OCI-LY7 (cell line): ENCODE results near the gene NRG2. TPM values are rescaled to one million over a fixed set of nuclear protein-coding genes. Genes with fewer than 3 reads are reported as not detected.

Experiments used
- BruUV-seq: library from RNA; stranded (reverse); fragments of 400-500 nt; replicated peaks from 2 replicates; lab custom pipeline; 2021; lab: Mats Ljungman, UMichigan
- CTCF ChIA-PET: fragments of 300-600 bp; sonication (Branson Sonifier 250); formaldehyde crosslinking; loops from one replicate; lab custom pipeline; 2022; ENCODE audit warnings: antibody characterized with exemption; ENCODE audit not compliant: unreplicated experiment; lab: Charles Lee
- POLR2A ChIA-PET: fragments of 300-600 bp; sonication (Branson Sonifier 250); formaldehyde crosslinking; loops from one replicate; lab custom pipeline; 2022; ENCODE audit warnings: antibody characterized with exemption; lab: Charles Lee
- DNase-seq: peaks from one replicate; pipeline ENCODE4 v3.0.0-alpha.2; 2015; ENCODE audit warnings: low spot score
- H2AFZ ChIP-seq: fragments of 200-600 bp; sonication (generic), shearing (Covaris generic); 2 replicates; pipeline ENCODE4 v1.6.1; 2014; ENCODE audit warnings: mild to moderate bottlenecking, antibody characterized with exemption, low read length, moderate library complexity
- H3K27ac ChIP-seq: fragments of 200-600 bp; sonication (generic); 2 replicates; pipeline ENCODE4 v1.5.1; 2014; ENCODE audit warnings: mixed run types, low read depth, mild to moderate bottlenecking, moderate library complexity, low read length, inconsistent platforms; ENCODE audit not compliant: poor library complexity, severe bottlenecking
- H3K36me3 ChIP-seq: fragments of 200-600 bp; sonication (generic); 2 replicates; pipeline ENCODE4 v1.6.1; 2014; ENCODE audit warnings: mild to moderate bottlenecking, antibody characterized with exemption, low read length, moderate library complexity, mixed read lengths; ENCODE audit not compliant: insufficient read depth
- H3K4me1 ChIP-seq: fragments of 200-600 bp; sonication (generic); 2 replicates; pipeline ENCODE4 v1.5.1; 2014; ENCODE audit warnings: mild to moderate bottlenecking, low read length; ENCODE audit not compliant: insufficient read depth, poor library complexity, severe bottlenecking
- H3K4me2 ChIP-seq: fragments of 200-600 bp; sonication (generic); 2 replicates; pipeline ENCODE4 v1.6.1; 2014; ENCODE audit warnings: mild to moderate bottlenecking, low read length
- H3K4me3 ChIP-seq: fragments of 200-600 bp; sonication (generic); 2 replicates; pipeline ENCODE4 v1.5.1; 2014; ENCODE audit warnings: mild to moderate bottlenecking, low read depth, low read length; ENCODE audit not compliant: poor library complexity, severe bottlenecking
- H3K79me2 ChIP-seq: fragments of 200-600 bp; sonication (generic); 2 replicates; pipeline ENCODE4 v1.6.1; 2016; ENCODE audit warnings: low read depth, mild to moderate bottlenecking, low read length, moderate library complexity, mixed read lengths; ENCODE audit not compliant: insufficient read depth
- H3K9me2 ChIP-seq: fragments of 200-600 bp; sonication (generic); 2 replicates; pipeline ENCODE4 v1.6.1; 2016; ENCODE audit warnings: mild to moderate bottlenecking, low read length, mixed read lengths; ENCODE audit not compliant: insufficient read depth
- H3K9me3 ChIP-seq: fragments of 200-600 bp; sonication (generic); 2 replicates; pipeline ENCODE4 v1.6.1; 2014; ENCODE audit warnings: mild to moderate bottlenecking, mixed run types, low read length, mixed read lengths
- H4K20me1 ChIP-seq: fragments of 200-600 bp; sonication (generic); 2 replicates; pipeline ENCODE4 v1.6.1; 2014; ENCODE audit warnings: mild to moderate bottlenecking, antibody characterized with exemption, low read length, moderate library complexity, mixed read lengths; ENCODE audit not compliant: insufficient read depth
- EZH2phosphoT487 ChIP-seq: fragments of 200-600 bp; sonication (generic); IDR thresholded peaks from 2 replicates; pipeline ENCODE4 v1.6.1; 2018; ENCODE audit warnings: low read depth, borderline replicate concordance, mild to moderate bottlenecking, mixed run types, antibody characterized with exemption, low read length, moderate library complexity, mixed read lengths
- intact Hi-C: fragments of 100-400 bp; cut with micrococcal nuclease; formaldehyde crosslinking; loops from one replicate; pipeline ENCODE4 v1.10.0; 2022; ENCODE audit not compliant: unreplicated experiment
- total RNA-seq, 2 experiments: library from RNA; depleted of rRNA in 1 of 2; stranded (reverse); fragments of >200 nt in 1 of 2; shearing (Covaris generic) in 1 of 2; gene quantifications; 2 replicates each; pipeline ENCODE4 v1.2.3, GENCODE V29; 2014 to 2022
- TF ChIP-seq, protein P1 (sequence below): fragments of 200-600 bp; sonication (generic); conservative IDR thresholded peaks from 2 replicates; pipeline ENCODE4 v1.5.1; 2014; ENCODE audit warnings: mild to moderate bottlenecking, antibody characterized with exemption, low read length, moderate library complexity, mixed read lengths

Gene NRG2
- total RNA-seq, 2 experiments from 2014 or later = 1.7 TPM; not detected in 1

DNA sequence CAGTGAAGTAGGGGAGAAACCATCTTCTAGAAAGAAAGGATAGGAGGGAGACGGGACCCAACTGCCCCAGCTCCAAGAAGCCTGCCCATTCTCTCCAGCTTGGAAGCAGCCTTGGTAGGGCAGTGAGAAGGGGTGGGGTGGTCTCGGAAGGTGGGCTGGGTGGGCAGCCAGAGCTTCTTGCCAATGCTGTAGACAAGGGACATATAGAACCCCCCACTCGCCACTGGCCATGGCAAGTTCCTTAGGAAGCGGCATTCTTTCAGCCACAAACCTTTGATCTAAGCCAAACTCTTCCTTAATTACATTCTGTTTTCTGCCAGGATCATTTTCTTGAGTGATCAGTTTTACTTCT lies 157.3 kb downstream of the NRG2 start:
- Histone ChIP-seq H3K4me1 (no peaks in the 10 kb centered on the region), H3K79me2 (no peaks in the 10 kb centered on the region), H4K20me1 (no peaks in the 10 kb centered on the region), H3K9me3 (no peaks in the 10 kb centered on the region), H3K4me3 (no peak overlapping the region), H3K4me2 (no peak overlapping the region), H2AFZ (no peak overlapping the region), H3K27ac (no peak overlapping the region), H3K9me2 (no peaks in the 10 kb centered on the region), H3K36me3 (no peaks in the 10 kb centered on the region)
- intact Hi-C loops = no loop called here
- ChIA-PET POLR2A (interaction anchor here (0.6 kb wide), 1 partner anchor 38 kb away, joined by 3 read pairs; no protein-coding TSS in a partner anchor), CTCF (interaction anchor here (0.6 kb wide), 2 partner anchors 123 to 747 kb away, joined by 4 to 8 read pairs; no protein-coding TSS in a partner anchor)
- BruUV-seq = no TSS peak
- no peak for DNase-seq
- no peak for TF ChIP-seq EZH2phosphoT487

DNA sequence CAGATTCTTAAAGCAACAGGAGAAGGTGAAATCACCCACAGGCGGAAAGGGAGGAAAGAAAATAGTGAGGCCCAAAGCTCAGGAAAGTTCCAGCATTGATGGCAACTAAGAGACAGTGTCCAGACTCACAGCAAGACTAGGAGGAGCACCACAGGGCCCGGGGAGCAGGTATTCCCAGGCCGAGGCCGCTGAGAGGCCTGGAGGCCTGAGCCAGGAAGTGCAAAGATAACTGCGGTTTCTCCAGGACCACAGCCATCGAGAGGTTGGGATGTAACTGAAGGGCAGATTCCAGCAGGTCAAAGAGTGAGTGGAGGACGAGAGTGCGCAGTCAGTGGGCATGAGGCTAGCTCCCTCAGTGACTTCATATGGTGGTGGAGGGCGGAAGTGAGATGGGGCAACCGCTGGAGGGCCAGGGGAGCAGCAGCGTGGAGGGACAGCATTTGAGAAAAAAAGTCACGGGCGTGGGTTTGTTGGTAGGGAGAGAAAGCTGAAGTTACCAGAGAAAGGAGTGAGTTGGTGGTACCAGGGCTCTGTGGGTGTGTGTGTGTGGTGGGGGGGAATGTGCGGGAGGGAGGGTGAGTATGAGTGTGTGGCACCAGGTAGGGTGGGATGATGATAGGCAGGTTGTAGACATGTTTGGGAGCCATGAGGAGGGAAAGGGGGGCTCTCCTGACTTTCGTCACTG lies 157.8 kb downstream of the NRG2 start:
- Histone ChIP-seq H3K9me2 (no peaks in the 10 kb centered on the region), H3K9me3 (no peaks in the 10 kb centered on the region), H3K4me1 (no peaks in the 10 kb centered on the region), H3K27ac (no peak overlapping the region), H3K4me2 (no peak overlapping the region), H3K4me3 (no peak overlapping the region), H3K79me2 (no peaks in the 10 kb centered on the region), H4K20me1 (no peaks in the 10 kb centered on the region), H3K36me3 (no peaks in the 10 kb centered on the region), H2AFZ (no peak overlapping the region)
- ChIA-PET POLR2A (no interaction called here), CTCF (interaction anchor here (0.6 kb wide), 2 partner anchors 123 to 747 kb away, joined by 4 to 8 read pairs; no protein-coding TSS in a partner anchor)
- intact Hi-C loops = no loop called here
- no peak for DNase-seq
- TF ChIP-seq, protein P1, sequence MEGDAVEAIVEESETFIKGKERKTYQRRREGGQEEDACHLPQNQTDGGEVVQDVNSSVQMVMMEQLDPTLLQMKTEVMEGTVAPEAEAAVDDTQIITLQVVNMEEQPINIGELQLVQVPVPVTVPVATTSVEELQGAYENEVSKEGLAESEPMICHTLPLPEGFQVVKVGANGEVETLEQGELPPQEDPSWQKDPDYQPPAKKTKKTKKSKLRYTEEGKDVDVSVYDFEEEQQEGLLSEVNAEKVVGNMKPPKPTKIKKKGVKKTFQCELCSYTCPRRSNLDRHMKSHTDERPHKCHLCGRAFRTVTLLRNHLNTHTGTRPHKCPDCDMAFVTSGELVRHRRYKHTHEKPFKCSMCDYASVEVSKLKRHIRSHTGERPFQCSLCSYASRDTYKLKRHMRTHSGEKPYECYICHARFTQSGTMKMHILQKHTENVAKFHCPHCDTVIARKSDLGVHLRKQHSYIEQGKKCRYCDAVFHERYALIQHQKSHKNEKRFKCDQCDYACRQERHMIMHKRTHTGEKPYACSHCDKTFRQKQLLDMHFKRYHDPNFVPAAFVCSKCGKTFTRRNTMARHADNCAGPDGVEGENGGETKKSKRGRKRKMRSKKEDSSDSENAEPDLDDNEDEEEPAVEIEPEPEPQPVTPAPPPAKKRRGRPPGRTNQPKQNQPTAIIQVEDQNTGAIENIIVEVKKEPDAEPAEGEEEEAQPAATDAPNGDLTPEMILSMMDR = no peak
- TF ChIP-seq EZH2phosphoT487 = no peak
- no TSS peak for BruUV-seq

DNA sequence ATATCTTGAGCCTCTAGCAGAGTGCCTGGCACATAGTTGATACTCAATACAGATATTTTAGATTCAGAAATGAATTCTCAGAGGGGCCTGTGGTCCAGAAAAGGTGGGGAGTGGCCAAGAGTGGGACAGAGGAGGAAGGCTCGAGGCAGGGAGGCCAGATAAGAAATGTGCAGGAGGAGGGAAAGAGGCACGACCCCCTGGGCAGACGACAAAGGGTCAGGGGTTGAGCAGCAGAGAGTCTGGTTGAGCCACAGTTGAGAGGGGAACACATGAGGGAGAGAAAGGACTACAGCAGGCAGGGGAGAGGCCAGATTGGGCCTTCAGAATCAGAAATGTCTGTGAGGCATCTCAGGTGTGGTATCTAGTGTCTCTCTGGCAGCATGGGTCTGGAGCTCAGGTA lies 158.4 kb downstream of the NRG2 start:
- H3K4me3 ChIP-seq = no peak overlapping the region
- H3K27ac ChIP-seq = no peak overlapping the region
- H3K4me1 ChIP-seq = no peaks in the 10 kb centered on the region
- ChIA-PET POLR2A (no interaction called here), CTCF (no interaction called here)
- H2AFZ ChIP-seq = no peak overlapping the region
- BruUV-seq = no TSS peak
- H3K9me3 ChIP-seq = no peaks in the 10 kb centered on the region
- no peaks in the 10 kb centered on the region for H3K79me2 ChIP-seq
- H3K36me3 ChIP-seq = no peaks in the 10 kb centered on the region
- no peaks in the 10 kb centered on the region for H3K9me2 ChIP-seq
- no peak overlapping the region for H3K4me2 ChIP-seq
- DNase-seq = no peak
- intact Hi-C loops = no loop called here
- no peak for TF ChIP-seq EZH2phosphoT487
- TF ChIP-seq, protein P1 = no peak
- no peaks in the 10 kb centered on the region for H4K20me1 ChIP-seq
